Right kidney (tissue), 1 donor: ENCODE data around the gene FTCDNL1.

Experiments
- DNase-seq: peaks from one replicate; pipeline ENCODE4 v3.0.0-alpha.2; 2016

FTCDNL1 gene

DNA sequence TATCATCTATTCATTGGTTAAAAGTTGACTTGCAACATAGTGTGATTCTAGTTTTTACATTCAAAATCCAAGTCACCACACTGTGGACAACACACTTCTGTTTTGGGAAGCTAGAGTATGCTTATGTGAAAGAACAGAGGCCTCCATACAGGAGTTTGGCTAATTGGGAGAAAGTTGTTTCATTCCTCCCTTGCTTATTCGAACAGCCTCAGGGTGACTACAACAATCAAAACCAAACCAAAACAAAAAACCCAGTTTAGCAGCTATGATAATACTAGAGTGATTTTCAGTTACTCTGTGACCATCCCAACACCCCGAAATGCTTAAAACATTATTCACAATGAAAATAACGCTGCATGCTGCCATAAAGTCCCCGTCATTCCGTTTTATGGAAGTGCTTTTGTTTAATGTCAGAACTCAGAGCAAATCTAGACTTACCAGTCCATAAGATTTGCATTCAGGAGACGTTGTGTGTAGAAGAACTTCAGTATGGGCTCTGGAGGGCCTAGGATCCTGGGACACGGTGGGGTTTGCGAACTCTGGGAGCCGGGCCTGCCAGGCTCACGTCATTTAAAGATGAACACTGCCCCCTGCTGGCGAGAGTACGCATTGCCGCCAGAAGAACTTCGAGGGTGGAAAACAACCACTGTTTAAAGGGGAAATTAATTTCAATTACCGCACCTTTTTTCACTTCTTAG lies 111.4 kb downstream of the FTCDNL1 start:
- DNase-seq: peak; percentile 46

DNA sequence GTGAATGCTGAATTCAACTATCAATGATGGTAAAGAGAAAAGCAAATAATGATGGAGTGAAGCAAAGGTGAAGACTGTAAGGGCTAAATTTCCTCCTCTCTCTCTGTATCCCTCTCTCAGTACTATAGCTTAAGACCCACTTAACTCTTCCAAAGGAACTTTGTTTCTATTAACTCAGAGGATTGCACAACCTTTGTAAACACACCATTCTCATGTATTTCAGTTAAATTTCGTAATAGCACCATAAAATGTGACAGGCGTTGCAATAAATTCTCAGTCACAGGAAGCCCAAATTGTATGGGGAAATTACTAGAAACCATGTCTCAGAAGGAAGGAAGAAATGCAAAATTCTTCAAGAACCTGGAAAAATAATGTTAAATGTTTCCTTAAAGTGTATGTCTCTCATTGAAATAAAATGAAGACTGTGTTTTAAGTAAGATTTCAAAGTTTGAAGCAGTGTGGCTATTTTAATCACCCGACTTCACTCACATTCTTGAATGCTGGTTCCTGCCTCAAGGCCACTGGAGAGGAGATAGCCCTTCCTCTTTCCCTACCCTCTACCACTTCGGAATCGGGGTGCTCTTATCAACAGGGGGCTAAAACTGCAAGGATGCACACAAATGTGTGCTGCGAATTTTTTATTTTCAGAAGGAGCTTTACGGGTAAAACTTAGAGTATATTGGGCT lies 112.1 kb downstream of the FTCDNL1 start:
- no peak for DNase-seq

DNA sequence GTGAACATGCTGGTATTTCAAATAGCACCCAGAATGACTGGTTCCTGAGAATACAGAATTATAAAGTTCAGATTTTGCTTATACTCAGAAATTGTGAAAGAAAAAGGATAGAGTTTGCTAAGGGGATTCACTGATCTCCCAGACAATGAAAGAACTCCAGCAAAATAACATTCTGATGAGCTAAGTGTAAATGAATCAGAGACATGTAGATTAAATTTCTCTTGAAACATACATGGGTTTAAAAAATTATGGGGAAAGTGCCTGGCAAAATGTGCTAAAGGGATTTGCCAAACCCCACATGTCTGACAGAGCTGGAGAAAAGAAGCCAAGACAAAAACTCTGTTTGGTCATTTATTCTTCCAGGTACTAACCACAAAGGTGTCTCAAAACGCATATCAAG lies 116.3 kb downstream of the FTCDNL1 start:
- no peak for DNase-seq

DNA sequence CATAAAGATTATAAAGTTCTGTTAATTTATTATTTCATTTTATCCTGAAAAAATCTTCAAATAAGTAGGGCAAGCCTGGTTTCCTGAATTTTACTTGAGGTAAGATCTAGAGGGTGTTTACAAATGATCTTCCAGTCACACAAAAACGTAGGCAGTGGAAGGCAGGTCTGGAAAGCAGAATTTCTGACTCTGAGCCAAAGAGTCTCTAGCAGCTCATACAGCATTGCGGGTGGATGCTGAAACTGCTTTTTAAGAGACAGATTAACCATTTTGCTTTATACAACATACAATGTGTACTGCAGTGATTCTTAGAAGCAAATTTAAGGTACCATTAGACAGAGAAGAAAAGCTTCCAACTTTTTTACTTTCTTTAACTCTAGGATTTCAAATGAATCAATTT lies 117.0 kb downstream of the FTCDNL1 start:
- no peak for DNase-seq

DNA sequence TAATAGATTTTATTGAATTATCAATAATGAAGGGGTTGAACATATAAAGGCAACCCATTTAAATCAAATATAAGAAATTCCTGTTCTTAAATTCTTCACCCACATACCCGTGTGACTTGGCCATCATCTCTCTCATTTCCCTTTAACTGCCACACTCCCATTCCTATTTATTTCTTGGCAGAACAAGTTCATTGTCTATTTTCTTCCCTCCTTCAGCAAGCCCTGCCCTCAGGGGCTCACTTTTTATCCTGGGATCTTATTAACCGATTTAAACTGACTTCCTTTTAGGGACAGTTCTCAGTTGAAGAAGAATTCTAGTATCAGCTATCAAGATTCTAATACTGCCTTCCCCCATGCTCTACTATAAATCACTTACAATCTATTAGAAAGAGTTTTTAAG lies 123.2 kb downstream of the FTCDNL1 start:
- no peak for DNase-seq

DNA sequence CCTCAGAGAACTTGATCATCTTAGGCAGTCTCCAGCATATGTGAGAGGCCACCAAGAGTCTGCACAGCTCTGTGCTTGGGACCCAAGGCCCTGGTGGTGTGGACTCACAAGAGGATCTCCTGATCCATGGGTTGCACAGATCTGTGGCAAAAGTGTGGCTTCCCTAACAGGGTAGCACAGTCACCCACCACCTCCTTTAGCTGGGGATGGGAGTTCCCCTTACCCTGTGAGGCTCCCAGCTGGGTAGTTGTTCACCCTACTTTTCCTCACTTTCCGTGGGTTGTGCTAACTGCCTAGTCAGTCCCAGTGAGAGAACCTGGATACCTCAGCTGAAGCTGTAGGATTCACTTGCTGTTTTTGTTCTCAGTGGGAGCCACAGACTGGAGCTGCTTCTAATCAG lies 123.7 kb downstream of the FTCDNL1 start:
- DNase-seq: no peak

DNA sequence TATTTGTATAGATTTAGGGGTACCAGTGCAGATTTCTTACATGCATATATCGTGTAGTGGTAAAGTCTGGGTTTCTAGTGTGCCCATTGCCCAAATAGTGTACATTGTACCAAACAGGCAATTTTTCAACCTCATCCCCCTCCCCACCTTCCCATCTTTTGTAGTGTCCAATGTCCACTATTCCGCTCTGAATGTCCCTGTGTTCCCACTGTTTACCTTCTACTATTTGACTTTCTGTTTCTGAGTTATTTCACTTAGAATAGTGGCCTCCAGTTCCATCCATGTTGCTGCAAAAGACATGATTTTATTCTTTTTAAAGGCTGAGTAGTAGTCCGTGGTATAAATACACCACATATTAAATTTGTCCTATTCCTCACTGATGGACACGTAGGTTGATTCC lies 132.9 kb downstream of the FTCDNL1 start:
- no peak for DNase-seq

DNA sequence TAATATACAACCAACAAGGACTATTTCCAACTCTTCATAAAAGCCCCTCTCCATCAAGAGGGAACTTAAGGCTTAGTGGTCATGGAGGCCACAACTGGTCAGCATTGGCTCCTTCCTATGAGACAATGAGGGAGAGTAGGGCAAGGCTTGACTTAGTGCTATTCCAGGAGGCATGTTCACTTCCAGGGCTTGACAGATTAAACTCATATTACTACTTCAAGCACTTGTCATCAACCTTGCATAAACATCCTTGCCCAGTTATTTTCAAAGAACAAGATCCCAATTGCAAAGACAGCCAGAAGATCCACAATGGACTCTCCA lies 133.4 kb downstream of the FTCDNL1 start:
- DNase-seq: no peak

DNA sequence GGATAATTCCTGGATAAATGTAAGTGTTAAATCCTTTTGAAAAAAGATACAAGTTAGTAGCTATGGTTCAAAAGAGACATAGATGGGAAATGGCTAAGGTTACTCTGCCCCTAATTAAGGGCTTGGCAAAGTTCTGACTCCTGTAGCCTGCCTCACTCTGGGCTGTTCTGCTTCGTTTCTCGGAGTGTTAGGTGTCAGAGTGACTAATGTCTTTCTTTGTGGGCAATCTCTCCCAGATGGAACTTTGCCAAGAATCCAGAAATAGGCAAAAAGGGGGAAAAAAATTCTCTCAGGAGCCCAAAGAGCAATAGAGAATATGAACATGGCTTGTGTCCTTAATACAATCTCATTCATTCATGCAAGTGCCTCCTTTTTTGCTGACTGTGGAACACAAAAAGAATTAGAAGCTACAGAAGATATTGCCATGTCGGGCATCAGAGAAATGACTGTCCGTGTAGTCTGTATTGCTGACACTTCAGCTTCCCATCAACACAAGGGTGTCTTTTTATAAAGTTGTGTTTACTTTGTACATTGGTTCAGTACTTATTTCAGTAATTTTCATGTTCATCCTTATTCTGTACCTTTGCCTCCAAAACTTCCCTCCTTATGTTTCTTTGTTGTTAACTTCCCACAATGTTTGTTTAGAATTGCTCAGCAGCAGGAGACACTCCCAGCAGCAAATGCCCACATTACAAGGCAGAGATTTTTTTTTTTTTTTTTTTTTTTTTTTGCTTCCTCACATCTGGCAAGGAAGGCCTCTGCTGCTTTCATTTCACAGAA lies 134.0 kb downstream of the FTCDNL1 start:
- peak; percentile 32 for DNase-seq

DNA sequence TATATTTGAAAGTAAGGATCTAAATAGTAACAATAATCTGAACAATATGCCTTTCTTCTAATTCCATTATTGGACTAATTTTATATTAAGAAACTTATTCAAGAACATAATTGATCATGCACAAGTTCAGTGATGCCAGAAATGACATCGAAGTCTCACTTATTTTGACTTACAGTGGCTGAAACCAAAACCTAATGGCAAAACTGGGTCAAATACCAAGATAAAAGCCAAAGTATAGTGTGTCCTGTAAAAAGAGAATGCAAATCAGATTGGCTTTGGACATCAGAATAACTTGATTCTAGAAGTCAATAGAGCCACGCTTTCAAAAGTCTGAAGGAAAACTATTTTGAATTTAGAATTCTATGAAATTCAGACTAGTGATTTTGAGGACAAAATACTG lies 137.2 kb downstream of the FTCDNL1 start:
- DNase-seq: no peak

DNA sequence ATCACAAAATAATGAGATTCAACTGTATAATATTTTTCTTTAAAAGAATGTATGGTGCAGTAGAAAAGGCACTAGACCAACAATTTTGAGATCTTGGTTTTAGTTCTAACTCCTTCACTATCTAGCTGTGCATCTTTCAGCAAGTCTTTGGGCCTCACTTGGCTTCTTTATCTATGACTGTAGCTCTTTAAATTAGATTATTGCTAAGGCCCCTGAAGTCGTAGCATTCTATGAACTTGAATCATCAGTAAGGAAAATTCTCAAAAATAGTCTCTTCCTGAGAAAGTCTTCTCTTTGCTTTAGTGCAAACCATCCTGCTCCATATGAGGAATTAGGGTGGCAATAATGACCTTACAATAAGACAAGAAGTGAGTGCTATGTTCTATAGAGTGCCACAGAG lies 140.4 kb downstream of the FTCDNL1 start:
- DNase-seq: no peak
